ENCODE data around the gene CXCL12.

The CXCL12 gene

DNA sequence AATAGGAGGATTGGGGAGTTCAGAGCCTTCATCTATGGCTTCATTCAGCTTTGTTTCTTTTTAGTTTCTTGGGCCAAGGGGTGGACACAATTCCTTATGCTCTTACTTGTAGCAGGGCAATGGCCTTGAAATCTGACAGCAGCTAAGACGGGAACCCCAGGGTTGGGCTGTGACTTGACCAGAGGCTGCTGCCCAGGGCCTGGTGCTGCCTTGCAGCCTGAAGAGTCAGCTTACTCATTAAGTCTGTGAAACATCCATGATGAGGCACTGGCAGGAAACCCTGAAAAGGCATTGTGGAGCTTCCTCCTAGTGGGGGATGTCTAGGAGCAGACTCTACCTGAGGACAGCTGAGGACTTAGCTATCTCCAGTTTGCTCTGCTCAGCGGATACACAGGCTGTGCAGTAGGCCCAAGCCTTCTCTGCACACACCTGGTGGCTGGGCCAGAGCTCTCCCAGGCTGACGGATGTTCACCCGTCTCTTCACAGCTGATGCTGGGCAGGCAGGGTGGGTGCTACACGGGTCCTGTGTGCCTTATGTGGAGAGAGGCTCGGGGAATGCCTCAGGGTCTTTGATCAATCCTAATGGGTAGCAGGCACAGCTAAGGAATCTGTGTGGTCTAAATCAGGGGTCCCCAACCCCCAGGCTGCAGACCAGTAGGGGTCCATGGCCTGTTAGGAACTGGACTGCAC, 17.8 kb downstream of the CXCL12 start:
- no peak for DNase-seq (ENCODE audit: insufficient read length, low spot score)
- no peak for FAIRE-seq

DNA sequence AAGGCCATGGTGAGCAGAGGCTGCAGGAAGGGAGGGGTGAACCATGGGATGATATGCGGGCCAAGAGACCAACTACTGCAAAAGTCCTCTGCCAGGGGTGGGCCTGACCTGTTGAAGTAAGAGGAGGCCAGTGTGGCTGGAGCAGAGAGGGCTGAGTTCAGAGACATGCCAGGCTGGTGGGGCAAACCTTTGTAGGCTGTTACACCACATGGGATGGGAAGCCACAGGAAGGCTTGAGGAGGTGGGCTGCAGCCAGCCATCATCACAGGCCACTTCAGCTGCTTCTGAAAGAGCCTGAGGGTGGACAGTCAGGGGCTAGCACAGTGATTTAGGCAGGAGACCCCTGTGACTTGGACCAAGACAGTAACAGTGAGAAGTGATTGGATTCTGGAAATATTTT, 20.3 kb downstream of the CXCL12 start:
- DNase-seq (ENCODE audit: insufficient read length, low spot score) (no peak), FAIRE-seq (no peak)

DNA sequence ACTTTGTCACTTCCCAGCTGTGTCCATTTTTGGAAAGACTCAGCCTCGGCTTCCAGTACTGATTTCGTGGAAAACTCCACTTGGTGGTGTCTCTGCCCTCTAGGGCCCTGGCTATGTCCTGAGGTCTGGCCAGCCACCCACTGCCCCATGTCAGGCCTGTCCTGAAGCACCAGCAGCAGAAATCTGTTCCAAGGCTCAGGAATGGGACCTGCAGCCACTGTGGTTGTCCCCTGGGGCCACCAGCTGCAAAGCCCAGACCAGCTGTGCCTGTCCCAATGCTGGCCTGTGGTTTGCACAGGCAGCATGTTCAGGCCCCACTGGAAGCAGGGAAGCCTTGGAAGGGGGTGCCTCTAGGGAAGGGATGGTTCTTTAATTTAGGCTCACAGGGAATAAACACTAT, 21.2 kb downstream of the CXCL12 start:
- FAIRE-seq (no peak), DNase-seq (ENCODE audit: insufficient read length, low spot score) (no peak)

DNA sequence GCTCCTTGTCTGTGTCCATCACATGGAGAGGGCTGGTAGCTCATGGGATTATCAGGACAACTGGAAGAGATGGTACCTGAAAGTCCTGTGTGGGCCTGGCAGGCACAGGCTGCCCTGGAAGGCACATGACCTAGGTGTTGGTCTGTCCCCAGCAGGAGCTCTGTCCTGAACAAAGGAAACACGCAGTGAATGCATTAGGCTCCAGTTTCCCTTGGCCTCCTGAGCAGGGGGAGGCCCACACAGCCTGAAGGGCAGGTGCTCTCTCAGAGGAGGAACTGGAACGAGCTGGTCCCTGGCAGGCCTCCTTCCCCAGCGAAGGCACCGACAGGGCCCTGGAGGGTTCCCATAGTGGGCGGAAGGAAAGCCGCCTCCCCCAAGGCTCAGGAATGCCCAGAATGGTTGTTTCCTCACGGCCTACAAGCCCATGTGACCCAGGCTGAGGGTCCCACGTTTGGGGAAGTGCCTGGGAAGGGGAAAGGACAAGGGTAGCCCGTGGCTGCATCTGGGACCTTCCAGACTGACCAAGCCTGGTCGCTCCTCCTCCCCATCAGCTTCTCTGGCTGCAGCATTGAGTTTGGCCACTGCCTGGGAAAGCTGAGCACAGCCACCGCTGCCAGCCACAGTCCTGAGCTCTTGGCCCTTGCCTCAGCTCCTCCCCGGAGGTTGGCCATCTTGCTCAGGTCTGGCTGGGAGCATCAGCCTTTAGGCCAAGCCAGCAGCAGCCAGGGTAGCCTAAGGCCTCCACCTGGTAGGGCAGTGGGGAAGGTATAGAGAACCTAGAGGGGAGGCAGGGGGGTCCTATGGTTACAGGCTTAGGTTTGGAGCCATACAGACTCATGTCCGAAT, 21.8 kb downstream of the CXCL12 start:
- FAIRE-seq (no peak), DNase-seq (ENCODE audit: insufficient read length, low spot score) (no peak)

DNA sequence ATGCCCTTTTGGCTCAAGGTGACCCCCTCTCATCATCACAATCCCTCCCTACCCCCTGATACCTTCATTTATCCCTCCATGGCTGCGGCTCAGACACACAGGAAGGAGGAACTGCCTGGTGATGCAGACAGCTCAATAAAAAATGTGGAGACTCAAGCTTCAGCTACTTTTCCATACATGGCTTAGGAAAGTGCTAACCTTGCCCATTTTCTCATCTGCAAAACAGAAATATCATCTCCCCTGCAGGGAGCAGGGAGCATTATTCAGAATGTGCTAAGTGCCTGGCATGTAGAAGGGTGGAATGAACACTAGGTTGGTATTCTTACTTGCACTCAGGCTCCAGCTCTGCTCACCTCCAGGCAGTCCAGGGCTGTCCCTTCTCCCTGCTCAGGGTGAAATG, 23.8 kb downstream of the CXCL12 start:
- no peak for DNase-seq (ENCODE audit: insufficient read length, low spot score)
- no peak for FAIRE-seq

DNA sequence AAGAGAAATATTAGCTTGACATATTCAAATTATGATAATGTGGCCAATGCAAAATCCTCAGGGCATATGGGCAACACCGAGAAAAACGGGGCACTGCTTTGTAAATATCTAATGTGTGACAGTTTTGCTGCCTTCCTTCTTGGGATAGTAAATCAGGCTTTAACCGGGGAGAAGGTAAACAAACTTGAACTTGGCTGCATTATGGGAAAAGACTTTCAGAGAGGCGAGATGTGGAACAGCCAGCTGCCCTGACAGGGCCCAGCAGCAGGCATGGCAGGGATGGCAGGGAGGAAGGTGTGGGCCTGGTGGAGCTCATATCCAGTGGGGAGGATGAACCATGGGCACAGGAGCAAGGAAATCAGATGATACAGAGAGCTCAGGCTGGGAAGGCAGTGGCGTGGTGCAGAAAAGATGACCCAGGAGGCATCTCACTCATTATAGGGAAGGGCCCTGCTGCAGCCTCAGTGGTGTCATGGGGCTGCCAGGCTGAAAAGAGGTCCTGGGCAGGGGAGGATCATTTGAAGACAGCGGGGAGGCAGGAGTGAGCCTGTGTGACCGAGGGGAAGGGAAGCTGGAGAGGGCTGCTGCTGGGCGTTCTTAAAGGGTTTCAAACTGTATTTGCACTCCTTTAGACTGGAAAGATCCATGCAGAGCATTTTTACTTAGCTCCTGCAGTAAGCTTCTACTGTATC, 26.7 kb downstream of the CXCL12 start:
- FAIRE-seq: no peak
- no peak for DNase-seq (ENCODE audit: insufficient read length, low spot score)

DNA sequence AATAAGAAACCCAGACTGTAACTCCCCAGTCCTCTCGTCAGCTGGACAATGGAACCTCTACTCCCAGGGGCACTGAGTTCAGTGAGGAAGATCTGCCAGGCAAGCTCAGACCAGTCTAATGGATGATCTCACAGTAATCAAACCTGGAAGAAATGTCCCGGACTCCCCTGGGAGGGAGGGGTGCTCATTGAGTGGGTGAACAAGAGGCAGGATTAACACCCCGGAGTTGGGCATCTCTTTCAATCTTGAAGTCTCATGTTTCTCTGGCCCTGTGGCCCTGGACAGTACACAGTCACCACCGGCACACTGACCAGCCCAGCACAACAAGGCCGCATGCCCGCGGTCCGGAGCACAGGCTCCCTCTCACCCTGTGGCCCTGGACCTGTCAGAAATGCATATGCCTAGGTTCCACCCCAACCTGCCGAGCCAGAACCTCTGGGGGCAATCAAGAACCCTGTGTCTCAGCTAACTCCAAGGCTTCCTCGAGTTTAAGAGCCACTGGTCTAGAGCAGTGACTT, 27.8 kb downstream of the CXCL12 start:
- no peak for FAIRE-seq
- no peak for DNase-seq (ENCODE audit: insufficient read length, low spot score)

DNA sequence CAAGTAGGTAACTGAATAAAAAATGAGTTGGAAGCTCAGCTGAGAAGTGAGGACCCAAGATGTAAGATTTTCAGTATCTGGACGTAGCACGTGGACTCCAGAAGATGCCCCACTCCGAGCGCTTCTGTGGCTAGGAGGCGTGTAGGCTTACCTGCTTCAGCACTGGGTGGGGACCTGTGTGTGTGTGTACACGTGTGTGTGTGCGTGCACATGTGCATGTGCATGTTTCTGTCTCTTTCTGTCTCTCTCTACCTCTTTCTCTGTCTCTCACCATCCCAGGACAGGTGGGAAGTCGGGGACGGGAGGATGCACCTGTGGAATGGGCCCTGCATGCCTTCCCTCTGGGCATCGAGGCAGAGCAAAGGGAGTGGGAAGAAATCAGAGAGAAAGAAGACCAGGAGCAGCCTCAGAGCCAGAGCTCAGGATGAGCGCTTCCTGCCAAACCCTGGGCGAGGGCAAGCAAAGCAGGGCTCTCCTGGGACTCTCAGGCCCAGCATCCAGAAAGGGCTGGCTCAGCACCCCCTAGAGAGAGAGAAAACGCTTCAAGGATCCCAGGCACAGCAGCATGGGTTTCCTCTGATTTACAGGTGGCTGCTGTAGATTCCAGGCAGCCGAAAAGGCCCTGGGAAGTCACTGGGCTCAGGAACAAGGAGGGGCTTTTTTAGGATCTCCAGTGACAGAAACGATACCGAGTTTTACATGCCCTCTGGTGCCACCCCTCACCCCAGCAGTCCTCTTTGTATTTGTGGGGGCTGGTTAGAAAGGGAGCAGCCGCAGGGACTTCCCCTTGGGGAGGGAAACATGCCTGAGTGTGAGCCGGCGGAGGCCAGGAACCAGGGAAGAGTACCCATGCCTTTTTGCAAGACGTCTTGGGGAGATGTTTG, 28.5 kb downstream of the CXCL12 start:
- DNase-seq (ENCODE audit: insufficient read length, low spot score) (no peak), FAIRE-seq (no peak)

DNA sequence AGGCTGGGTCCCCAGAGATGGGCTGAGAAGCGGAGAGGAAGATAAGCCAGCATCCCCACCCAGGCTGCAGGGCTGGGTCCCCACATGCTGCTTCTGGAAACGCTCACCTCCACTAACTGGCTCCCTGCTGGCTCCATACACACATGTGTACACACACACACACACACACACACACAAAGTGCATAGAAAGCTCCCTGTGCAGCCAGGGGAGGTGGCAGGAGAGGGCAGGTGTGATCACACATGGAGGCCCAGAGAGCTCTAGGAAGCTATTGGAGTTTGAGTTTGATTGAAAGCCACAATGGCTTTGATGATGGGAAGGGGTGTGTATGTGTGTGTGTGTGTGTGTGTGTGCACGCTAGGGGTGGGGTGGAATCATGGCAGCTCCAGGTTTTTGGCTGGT, 29.3 kb downstream of the CXCL12 start:
- no peak for FAIRE-seq
- no peak for DNase-seq (ENCODE audit: insufficient read length, low spot score)

DNA sequence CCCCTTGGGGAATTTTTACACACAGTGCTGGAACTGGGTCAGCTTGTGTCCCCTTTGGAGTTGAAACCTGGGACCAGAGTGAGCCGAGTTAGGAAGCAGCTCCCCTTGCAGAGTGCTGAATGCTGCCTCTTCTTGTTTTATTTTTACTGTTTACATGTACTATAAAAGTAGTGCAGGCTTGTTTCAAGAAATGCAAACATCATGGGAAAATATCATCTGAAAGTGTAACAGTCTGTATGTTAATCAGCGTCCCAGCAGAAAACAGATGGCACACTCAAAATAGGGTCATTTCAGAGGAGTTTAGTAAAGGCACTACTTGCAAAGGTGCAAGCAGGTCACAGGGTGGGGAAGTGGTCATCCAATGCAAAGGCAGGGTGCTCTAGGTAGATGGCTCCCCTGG, 30.1 kb downstream of the CXCL12 start:
- FAIRE-seq (no peak), DNase-seq (ENCODE audit: insufficient read length, low spot score) (no peak)

DNA sequence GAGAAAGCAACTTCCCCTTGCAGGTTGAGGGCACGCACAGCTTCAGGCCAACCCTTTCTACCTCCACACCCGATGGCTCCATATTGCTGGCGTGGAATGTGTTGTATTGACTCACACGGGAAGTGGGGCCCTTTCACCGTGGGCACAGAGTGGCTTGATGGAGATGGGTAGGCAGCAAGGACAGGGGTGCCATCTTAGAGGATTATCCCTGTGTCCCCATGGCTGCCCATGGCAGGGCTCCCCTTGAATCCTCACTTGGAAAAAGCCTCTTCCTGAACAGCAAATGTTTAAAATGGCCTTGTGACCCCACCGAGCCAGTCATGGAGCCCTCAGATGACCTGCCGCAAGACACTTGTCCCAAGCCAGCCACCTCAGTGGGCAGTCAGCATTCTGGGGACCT, 31.2 kb downstream of the CXCL12 start:
- DNase-seq (ENCODE audit: insufficient read length, low spot score) (no peak), FAIRE-seq (no peak)

DNA sequence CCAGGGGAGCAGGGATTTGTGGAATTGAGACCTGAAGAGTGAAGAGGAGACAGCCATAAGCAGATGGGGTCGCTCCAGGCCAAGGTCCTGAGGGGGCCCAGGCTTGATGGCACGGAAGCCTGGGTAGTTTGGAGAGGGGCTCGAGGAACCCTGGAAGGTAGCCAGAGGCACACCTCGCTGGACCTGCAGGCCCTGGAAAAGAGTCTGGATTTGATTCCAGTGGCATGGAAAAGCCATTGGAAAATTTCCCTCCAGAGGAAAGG, 31.8 kb downstream of the CXCL12 start:
- no peak for FAIRE-seq

DNA sequence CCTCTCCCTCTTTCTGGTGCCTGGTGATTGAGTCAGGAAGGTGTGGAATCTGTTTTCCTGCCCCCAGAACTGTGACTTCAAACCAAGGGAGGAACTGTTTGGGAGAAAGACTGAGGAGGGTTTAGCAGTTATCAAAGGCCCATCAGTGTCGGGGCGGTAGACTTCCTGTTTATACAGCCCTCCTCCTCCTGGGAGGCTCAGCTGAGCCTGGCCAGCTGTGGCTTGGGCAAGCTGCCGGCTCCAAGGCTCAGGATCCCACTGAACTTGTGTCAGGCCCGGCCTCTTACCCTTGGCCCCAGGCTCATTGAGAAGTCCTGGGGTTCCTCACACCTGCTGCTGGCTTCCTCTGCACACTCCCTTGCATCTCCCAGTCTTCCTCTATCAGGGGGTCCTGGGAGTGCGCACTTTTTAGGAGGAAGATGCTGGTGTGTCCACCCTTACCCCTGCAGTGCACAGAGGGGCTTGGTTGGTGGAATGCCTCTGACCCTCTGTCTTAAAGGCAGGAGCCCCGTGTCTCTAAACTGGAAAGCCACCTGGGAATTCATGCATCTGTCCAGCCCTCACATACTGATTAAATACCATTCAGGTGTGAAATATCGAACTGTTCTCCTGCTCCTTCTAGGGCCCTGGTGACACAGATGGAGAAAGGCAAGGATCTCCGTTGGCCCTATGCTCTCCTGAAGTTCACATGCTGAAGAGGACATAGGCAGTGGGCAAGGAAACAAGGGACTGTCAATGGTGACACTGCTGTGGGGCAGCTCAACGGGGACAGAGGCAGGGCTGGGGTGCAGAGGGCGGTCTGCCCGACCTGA, 32.4 kb downstream of the CXCL12 start:
- no peak for DNase-seq (ENCODE audit: insufficient read length, low spot score)
- FAIRE-seq: no peak

More for the DNA sequence above, 31.8 kb downstream of the CXCL12 start:
- no peak for DNase-seq (ENCODE audit: insufficient read length, low spot score)

DNA sequence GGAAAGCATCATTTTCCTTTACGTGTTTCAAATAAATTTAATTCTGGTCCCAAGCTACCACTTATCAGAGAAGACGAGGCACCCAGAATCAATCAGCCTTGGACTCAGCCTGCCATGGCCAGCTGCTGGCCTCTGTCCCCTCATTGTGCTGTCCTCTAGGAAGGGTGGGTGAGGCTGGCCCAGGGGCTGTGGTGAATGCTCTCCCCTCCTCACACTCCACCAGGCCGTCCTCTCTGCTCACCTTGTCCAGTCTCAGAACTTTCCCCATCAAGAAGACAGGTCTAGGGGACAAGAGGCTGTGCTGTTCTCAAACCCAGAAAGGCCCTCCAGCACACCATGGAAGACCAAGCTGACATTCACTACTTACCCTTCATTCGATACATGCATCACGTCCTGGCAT, 36.4 kb downstream of the CXCL12 start:
- FAIRE-seq: no peak
- DNase-seq (ENCODE audit: insufficient read length, low spot score): no peak

DNA sequence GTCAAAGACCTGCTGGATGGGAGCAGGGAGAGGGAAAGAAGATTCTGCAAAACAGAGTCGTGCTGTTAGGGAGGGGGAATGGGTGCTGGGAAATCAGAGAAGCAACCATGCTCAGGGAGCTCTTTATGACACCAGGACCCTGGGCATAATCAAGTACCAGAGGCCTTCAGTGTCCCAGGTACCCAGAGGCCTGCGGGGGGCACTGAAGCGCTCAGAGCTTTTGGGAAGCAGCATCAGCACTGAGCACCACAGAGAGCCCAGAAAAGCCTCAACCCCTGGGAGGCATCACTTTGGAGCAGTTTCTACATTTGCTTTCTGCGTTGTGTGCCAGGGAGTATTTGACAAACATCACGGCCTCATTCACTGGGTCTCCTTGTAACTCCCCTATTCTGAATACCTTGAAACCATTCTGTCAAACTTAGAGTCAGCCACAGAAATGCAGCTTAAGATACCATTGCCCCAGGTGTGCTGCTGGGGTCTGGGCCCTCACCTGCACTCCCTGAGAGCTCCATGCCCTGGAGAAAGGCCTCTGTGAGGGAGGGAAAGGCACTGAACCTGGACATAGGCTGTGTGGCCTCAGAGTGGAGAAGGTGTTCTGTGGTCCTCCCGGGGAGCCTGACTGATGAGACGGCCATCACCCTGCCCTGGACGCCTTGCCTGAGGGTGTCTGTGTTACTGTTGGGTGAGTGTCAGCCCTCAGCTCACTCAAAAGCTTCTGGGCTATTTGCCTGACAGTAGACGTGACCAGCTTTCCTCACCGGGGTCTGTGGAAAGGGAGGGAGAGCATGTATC, 37.1 kb downstream of the CXCL12 start:
- DNase-seq (ENCODE audit: insufficient read length, low spot score): no peak
- no peak for FAIRE-seq

DNA sequence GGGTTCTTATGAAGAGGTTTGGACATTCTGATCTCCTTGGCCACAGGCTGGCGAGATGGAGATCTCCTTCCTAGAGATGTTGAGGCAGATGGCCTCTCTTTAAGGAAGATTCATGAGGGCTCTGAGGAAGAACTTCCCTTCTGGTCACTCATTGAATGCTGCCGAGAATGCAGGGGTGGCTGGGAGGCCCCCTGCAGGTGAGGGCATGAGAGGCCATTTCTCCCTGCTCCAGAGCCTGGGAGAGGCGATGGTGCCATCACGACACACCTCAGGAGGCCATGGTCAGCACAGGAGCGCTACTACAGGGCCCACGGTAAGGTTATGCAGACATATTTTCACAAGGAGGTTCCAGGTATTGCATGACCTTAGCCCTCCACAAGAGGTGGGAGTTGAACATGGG, 40.2 kb downstream of the CXCL12 start:
- FAIRE-seq: no peak
- DNase-seq (ENCODE audit: insufficient read length, low spot score): no peak

DNA sequence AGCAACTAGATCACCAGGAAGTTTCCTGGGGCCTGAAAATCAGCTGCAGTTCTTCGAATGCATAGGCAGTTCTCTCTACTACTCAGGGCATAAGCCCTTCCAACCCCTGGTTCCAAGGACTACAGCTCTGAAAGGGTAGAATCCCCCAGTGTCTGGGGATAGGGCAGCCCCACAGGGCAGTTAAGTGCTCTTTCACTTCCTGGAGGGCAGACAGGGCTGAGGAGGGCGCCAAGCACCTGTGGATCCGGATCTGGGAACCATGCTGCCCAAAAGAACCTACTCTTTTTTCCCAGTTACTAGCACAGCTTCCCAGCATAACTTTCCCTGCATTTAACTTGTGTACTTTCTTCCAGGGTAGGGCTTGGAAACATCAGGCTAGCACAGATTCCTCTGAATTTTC, 41.1 kb downstream of the CXCL12 start:
- FAIRE-seq (no peak), DNase-seq (ENCODE audit: insufficient read length, low spot score) (no peak)

DNA sequence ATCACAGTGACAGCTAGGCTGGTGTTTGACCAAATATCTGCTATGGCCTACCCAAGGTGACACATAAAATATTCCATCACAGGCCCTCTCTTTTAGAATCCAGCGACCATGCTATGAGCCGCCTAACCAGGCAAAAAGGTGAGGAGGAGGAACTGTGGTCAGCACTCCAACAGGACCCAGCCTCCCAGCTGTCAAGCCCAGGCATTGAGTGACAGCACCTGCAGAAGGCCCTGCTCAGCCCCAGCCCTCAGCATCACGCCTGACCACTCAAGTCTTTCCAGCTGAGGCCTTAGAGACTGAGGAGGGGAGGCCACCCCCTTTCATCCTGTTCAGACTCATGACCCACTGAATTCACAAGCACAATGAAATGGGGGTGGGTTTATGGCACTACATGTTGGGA, 43.0 kb downstream of the CXCL12 start:
- DNase-seq (ENCODE audit: insufficient read length, low spot score) (no peak), FAIRE-seq (no peak)

DNA sequence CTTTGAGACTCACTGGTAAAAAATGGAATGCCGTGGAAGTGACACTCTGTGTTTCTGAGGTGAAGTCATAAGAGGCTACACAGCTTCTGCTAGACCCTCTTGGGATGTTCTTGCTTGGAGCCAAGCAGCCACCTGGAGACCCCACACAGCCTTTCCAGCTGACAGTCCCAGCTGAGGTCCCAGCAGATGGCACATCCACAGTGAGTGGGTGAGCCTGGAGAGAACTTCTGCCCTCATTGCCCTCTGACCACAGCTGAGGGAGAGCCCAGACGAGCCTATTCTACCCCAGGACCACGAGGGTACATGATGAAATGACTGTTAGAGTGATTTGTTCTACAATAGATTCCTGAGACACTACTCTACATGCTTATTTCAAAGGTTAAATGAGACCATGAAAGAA, 44.3 kb downstream of the CXCL12 start:
- DNase-seq (ENCODE audit: insufficient read length, low spot score): no peak
- FAIRE-seq: no peak

Measured in GM19239 (cell line).